ENCODE results near the gene NTNG1.

NTNG1 gene

GRCh38 chr1:107194380-107194779 is 53.5 kb downstream of the NTNG1 start:
- DNase-seq, result no peak
- no peaks in the 10 kb centered on the region for H3K36me3 ChIP-seq (ENCODE audit: control insufficient read depth, insufficient read depth, low read length)
- H3K9me3 ChIP-seq (ENCODE audit: control insufficient read depth, low read length), result peaks cover 4% of the 10 kb centered on the region
- no peak overlapping the region for H3K27ac ChIP-seq (ENCODE audit: insufficient read depth, low read length, poor library complexity, severe bottlenecking)
- H3K4me1 ChIP-seq (ENCODE audit: control insufficient read depth, insufficient read depth, low read length, poor library complexity, severe bottlenecking), result no peaks in the 10 kb centered on the region
- H3K4me3 ChIP-seq (ENCODE audit: insufficient read depth, low read depth, low read length, poor library complexity, severe bottlenecking), result no peak overlapping the region
- H3K27me3 ChIP-seq (replicated peaks; ENCODE audit: control insufficient read depth, insufficient read depth, low read length, poor library complexity, severe bottlenecking), result no peaks in the 10 kb centered on the region

- no peaks in the 10 kb centered on the region for H3K36me3 ChIP-seq (ENCODE audit: control insufficient read depth, insufficient read depth, low read length)
- no peak for DNase-seq
- no peaks in the 10 kb centered on the region for H3K27me3 ChIP-seq (replicated peaks; ENCODE audit: control insufficient read depth, insufficient read depth, low read length, poor library complexity, severe bottlenecking)
- H3K9me3 ChIP-seq (ENCODE audit: control insufficient read depth, low read length), result peaks cover 4% of the 10 kb centered on the region
- no peaks in the 10 kb centered on the region for H3K4me1 ChIP-seq (ENCODE audit: control insufficient read depth, insufficient read depth, low read length, poor library complexity, severe bottlenecking)
- no peak overlapping the region for H3K4me3 ChIP-seq (ENCODE audit: insufficient read depth, low read depth, low read length, poor library complexity, severe bottlenecking)
- no peak overlapping the region for H3K27ac ChIP-seq (ENCODE audit: insufficient read depth, low read length, poor library complexity, severe bottlenecking)
Measured at GRCh38 chr1:107195476-107195875, 54.6 kb downstream of the NTNG1 start.

GRCh38 chr1:107196973-107197562 is 56.2 kb downstream of the NTNG1 start:
- H3K27ac ChIP-seq (ENCODE audit: insufficient read depth, low read length, poor library complexity, severe bottlenecking), result no peak overlapping the region
- no peak for DNase-seq
- no peaks in the 10 kb centered on the region for H3K36me3 ChIP-seq (ENCODE audit: control insufficient read depth, insufficient read depth, low read length)
- peaks cover 5% of the 10 kb centered on the region for H3K9me3 ChIP-seq (ENCODE audit: control insufficient read depth, low read length)
- no peaks in the 10 kb centered on the region for H3K4me1 ChIP-seq (ENCODE audit: control insufficient read depth, insufficient read depth, low read length, poor library complexity, severe bottlenecking)
- no peak overlapping the region for H3K4me3 ChIP-seq (ENCODE audit: insufficient read depth, low read depth, low read length, poor library complexity, severe bottlenecking)
- no peaks in the 10 kb centered on the region for H3K27me3 ChIP-seq (replicated peaks; ENCODE audit: control insufficient read depth, insufficient read depth, low read length, poor library complexity, severe bottlenecking)

DNA sequence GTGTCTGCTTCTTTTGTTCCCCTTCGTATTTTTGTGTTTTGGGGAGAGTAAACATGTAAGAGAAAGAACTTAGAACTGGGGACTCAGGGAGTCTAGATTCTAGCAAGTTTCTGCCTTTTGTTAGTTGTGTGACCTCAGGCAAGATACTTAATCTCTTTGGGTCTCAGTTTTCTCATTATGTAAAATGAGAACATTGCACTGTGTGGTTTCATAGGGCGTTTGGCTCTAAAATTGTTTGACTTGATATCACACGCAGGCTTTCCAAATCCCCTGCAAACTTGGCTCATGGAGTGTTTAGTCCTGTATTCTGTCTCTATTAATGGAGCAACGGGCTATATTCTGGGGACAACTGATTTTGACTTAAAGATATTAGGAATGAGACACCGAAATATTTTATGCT is 57.7 kb downstream of the NTNG1 start:
- no peak for DNase-seq
- H3K9me3 ChIP-seq (ENCODE audit: control insufficient read depth, low read length), result peaks cover 9% of the 10 kb centered on the region
- no peaks in the 10 kb centered on the region for H3K4me1 ChIP-seq (ENCODE audit: control insufficient read depth, insufficient read depth, low read length, poor library complexity, severe bottlenecking)
- no peaks in the 10 kb centered on the region for H3K36me3 ChIP-seq (ENCODE audit: control insufficient read depth, insufficient read depth, low read length)
- H3K27ac ChIP-seq (ENCODE audit: insufficient read depth, low read length, poor library complexity, severe bottlenecking), result no peak overlapping the region
- H3K27me3 ChIP-seq (replicated peaks; ENCODE audit: control insufficient read depth, insufficient read depth, low read length, poor library complexity, severe bottlenecking), result no peaks in the 10 kb centered on the region
- no peak overlapping the region for H3K4me3 ChIP-seq (ENCODE audit: insufficient read depth, low read depth, low read length, poor library complexity, severe bottlenecking)

DNA sequence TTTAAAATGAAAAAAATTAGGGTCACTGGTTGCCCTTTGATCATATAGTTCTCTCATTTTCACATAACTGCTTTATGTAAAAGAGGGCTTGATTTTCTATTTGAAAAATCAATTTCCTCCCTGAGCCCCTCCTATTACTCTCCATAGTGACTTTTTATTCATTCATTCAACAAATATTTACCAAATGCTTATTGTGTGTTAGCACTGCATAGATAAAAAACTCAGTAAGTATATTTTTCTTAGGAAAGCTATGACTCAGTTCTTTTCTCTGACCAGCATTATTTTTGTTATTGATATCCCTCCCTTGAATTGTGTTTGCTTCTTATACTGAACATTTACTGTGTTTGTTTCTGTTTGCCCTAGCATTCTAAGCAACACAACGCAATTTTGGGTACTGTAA is 59.8 kb downstream of the NTNG1 start:
- no peaks in the 10 kb centered on the region for H3K4me1 ChIP-seq (ENCODE audit: control insufficient read depth, insufficient read depth, low read length, poor library complexity, severe bottlenecking)
- no peaks in the 10 kb centered on the region for H3K36me3 ChIP-seq (ENCODE audit: control insufficient read depth, insufficient read depth, low read length)
- no peak overlapping the region for H3K27ac ChIP-seq (ENCODE audit: insufficient read depth, low read length, poor library complexity, severe bottlenecking)
- DNase-seq, result no peak
- H3K9me3 ChIP-seq (ENCODE audit: control insufficient read depth, low read length), result peaks cover 4% of the 10 kb centered on the region
- no peaks in the 10 kb centered on the region for H3K27me3 ChIP-seq (replicated peaks; ENCODE audit: control insufficient read depth, insufficient read depth, low read length, poor library complexity, severe bottlenecking)
- no peak overlapping the region for H3K4me3 ChIP-seq (ENCODE audit: insufficient read depth, low read depth, low read length, poor library complexity, severe bottlenecking)

GRCh38 chr1:107202007-107202406 is 61.2 kb downstream of the NTNG1 start:
- no peaks in the 10 kb centered on the region for H3K36me3 ChIP-seq (ENCODE audit: control insufficient read depth, insufficient read depth, low read length)
- H3K4me3 ChIP-seq (ENCODE audit: insufficient read depth, low read depth, low read length, poor library complexity, severe bottlenecking), result no peak overlapping the region
- H3K4me1 ChIP-seq (ENCODE audit: control insufficient read depth, insufficient read depth, low read length, poor library complexity, severe bottlenecking), result no peaks in the 10 kb centered on the region
- H3K27me3 ChIP-seq (replicated peaks; ENCODE audit: control insufficient read depth, insufficient read depth, low read length, poor library complexity, severe bottlenecking), result no peaks in the 10 kb centered on the region
- DNase-seq, result no peak
- H3K27ac ChIP-seq (ENCODE audit: insufficient read depth, low read length, poor library complexity, severe bottlenecking), result no peak overlapping the region
- peaks cover 4% of the 10 kb centered on the region for H3K9me3 ChIP-seq (ENCODE audit: control insufficient read depth, low read length)

DNA sequence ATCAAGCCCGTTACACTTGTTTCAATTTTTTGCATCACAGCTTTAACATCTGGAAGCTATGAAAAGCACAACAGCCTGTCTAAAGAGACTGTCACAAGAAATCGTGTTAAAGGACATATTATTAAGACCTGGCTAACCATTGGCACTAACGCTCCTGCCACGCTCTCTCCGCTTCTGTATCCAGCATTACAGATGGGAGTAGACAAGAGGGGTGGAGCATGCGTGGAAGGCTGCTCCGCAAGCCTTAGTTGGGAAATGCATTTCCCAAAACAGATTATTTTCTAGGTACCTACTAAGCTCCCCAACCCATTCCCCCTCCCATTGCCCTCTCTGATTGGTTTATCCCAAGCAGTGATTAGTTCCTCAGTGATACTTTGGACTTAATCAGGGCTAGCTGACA is 72.4 kb downstream of the NTNG1 start:
- Histone ChIP-seq H3K27ac (ENCODE audit: insufficient read depth, low read length, poor library complexity, severe bottlenecking) (no peak overlapping the region), H3K36me3 (ENCODE audit: control insufficient read depth, insufficient read depth, low read length) (no peaks in the 10 kb centered on the region), H3K9me3 (ENCODE audit: control insufficient read depth, low read length) (no peaks in the 10 kb centered on the region), H3K4me3 (ENCODE audit: insufficient read depth, low read depth, low read length, poor library complexity, severe bottlenecking) (no peak overlapping the region), H3K4me1 (ENCODE audit: control insufficient read depth, insufficient read depth, low read length, poor library complexity, severe bottlenecking) (no peaks in the 10 kb centered on the region), H3K27me3 (replicated peaks; ENCODE audit: control insufficient read depth, insufficient read depth, low read length, poor library complexity, severe bottlenecking) (no peaks in the 10 kb centered on the region)
- no peak for DNase-seq

DNA sequence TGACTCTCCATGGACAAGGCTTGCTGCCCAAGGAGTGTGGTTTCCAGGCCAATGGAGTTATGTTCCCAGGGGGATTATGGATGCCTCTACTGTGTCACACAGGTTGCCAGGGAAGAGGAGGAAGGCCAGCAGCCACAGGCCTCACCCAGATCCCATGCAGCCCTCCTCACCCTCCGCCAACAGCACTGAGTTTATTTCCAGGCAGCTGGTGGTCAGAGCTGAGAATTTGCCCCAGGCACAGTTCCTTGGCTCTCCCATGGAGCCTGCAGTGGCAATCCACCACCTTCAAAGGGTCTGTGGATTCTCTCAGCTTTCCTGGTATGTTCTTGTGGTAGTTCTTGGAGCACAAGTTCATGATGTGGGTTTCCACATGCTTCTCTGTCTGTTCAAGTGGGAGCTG is 79.2 kb downstream of the NTNG1 start:
- Histone ChIP-seq H3K27me3 (replicated peaks; ENCODE audit: control insufficient read depth, insufficient read depth, low read length, poor library complexity, severe bottlenecking) (no peaks in the 10 kb centered on the region), H3K4me3 (ENCODE audit: insufficient read depth, low read depth, low read length, poor library complexity, severe bottlenecking) (no peak overlapping the region), H3K36me3 (ENCODE audit: control insufficient read depth, insufficient read depth, low read length) (no peaks in the 10 kb centered on the region), H3K27ac (ENCODE audit: insufficient read depth, low read length, poor library complexity, severe bottlenecking) (no peak overlapping the region), H3K9me3 (ENCODE audit: control insufficient read depth, low read length) (no peaks in the 10 kb centered on the region), H3K4me1 (ENCODE audit: control insufficient read depth, insufficient read depth, low read length, poor library complexity, severe bottlenecking) (no peaks in the 10 kb centered on the region)
- no peak for DNase-seq

DNA sequence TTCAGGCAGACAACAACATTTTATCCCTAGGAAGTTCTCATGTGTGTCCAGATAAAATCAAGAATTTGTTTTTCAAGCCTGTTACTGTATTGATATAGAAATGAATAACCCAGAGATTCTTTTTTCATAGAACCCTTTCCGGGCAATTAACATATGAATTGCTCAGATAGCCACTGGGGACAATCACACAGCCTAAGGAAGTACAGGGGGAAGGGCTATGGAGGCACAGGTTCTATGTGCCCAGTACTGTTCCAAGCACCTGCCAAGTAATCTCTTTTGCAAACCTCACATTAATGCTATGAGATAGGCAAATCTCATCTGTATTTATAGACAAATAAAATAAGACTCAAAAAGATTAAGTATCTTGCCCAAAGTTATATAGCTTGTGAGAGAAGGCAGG is 84.9 kb downstream of the NTNG1 start:
- no peak overlapping the region for H3K27ac ChIP-seq (ENCODE audit: insufficient read depth, low read length, poor library complexity, severe bottlenecking)
- H3K36me3 ChIP-seq (ENCODE audit: control insufficient read depth, insufficient read depth, low read length), result no peaks in the 10 kb centered on the region
- no peak overlapping the region for H3K4me3 ChIP-seq (ENCODE audit: insufficient read depth, low read depth, low read length, poor library complexity, severe bottlenecking)

DNA sequence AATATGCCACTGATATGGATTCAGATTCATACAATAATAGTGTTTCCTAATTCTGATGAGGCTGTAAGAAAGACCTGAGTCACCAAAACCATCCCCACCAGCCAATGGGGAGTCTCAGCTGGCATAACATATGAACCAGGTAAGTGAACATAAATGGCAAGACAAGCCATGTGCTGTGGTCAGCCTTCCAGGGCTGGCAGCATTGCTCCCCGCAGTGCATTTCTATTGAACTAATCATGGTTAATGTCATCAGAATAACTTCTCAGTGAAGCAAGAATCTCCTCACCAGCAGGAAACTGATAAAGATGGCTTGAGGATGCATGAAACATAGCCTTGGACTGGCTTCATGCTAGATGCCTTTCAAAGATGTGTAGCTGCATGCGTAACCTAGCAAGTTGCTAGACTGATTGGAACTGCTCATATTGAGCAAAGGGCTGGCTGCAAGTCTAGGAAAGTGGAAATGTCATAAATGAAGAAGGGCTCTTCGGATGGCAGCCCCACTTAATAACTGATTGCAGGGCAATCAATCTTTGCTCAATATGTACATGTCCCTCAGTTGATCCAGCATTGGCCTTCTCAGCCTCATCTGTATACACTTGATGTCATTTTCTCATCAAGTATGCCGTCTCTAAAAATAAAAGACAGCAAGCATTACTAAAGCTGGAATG is 88.0 kb downstream of the NTNG1 start:
- DNase-seq, result no peak
- Histone ChIP-seq H3K9me3 (ENCODE audit: control insufficient read depth, low read length) (no peaks in the 10 kb centered on the region), H3K27ac (ENCODE audit: insufficient read depth, low read length, poor library complexity, severe bottlenecking) (no peak overlapping the region), H3K36me3 (ENCODE audit: control insufficient read depth, insufficient read depth, low read length) (no peaks in the 10 kb centered on the region), H3K4me1 (ENCODE audit: control insufficient read depth, insufficient read depth, low read length, poor library complexity, severe bottlenecking) (no peaks in the 10 kb centered on the region), H3K4me3 (ENCODE audit: insufficient read depth, low read depth, low read length, poor library complexity, severe bottlenecking) (no peak overlapping the region), H3K27me3 (replicated peaks; ENCODE audit: control insufficient read depth, insufficient read depth, low read length, poor library complexity, severe bottlenecking) (no peaks in the 10 kb centered on the region)

More for the DNA sequence above, 84.9 kb downstream of the NTNG1 start:
- H3K4me1 ChIP-seq (ENCODE audit: control insufficient read depth, insufficient read depth, low read length, poor library complexity, severe bottlenecking), result no peaks in the 10 kb centered on the region
- no peaks in the 10 kb centered on the region for H3K9me3 ChIP-seq (ENCODE audit: control insufficient read depth, low read length)
- DNase-seq, result no peak
- H3K27me3 ChIP-seq (replicated peaks; ENCODE audit: control insufficient read depth, insufficient read depth, low read length, poor library complexity, severe bottlenecking), result no peaks in the 10 kb centered on the region

Data from effector memory CD4-positive, alpha-beta T cell (primary cell).